ENCODE measurements around the gene MIER2.

GRCh38 chr19:362154-362553 lies 17.6 kb upstream of the MIER2 start:
- TF ChIP-seq CTCF (IDR thresholded peaks at IDR 0.05; ENCODE audit: poor library complexity, severe bottlenecking) (no peak), SMC3 (conservative IDR thresholded peaks at IDR 0.05; ENCODE audit: poor library complexity) (no peak), REST (IDR thresholded peaks at IDR 0.05; ENCODE audit: borderline replicate concordance) (no peak), TAF1 (IDR thresholded peaks at IDR 0.05; ENCODE audit: low read depth) (no peak), RAD21 (conservative IDR thresholded peaks at IDR 0.05) (no peak), POLR2AphosphoS5 (IDR thresholded peaks at IDR 0.05) (no peak)

Measured in neural cell (in vitro differentiated cells).